ENCODE results near the gene MNT. TPM values are rescaled to one million over a fixed set of nuclear protein-coding genes. Genes with fewer than 3 reads are reported as not detected.

The MNT gene
- total and polyA plus RNA-seq, 9 of the 15 experiments (the other 6 are each of a cell fraction or from before 2014, with no cell fraction given): 0.18 to 23.8 (median 5.3) TPM

DNA sequence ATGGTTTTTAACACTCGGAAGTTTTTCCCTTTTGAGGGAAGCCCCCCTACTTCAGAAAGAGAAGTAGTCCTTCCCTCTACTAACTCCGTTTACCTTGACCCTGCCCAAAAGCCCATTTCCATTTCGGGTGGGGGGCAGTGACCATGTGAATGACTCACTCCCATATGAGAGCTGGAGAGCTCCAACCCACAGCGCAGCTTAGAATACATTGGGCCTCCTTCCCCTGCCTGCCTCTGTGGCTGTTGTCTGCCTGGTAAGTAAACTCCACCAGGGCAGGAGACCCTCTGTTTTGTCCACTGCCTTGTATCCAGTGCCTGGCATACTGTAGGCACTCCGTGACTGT is 62.6 kb downstream of the MNT start (continued):
- TF ChIP-seq FOSL1 (tag; conservative IDR thresholded peaks at IDR 0.05) (0 out of 2 replicates have a peak, but pooled peaks have one; percentile 48), CCAR2 (IDR thresholded peaks at IDR 0.05; ENCODE audit: low read depth, low read length) (no peak), BRF1 (IDR thresholded peaks at IDR 0.05; ENCODE audit: borderline replicate concordance, extremely low read depth, insufficient read length) (no peak), PHTF2 (CRISPR knock-in tag; IDR thresholded peaks at IDR 0.05) (no peak), POLR2AphosphoS5 (IDR thresholded peaks at IDR 0.05; ENCODE audit: control insufficient read depth, insufficient read depth, low read depth, low read length) (no peak), TARDBP (IDR thresholded peaks at IDR 0.05) (no peak), ZBTB7A (IDR thresholded peaks at IDR 0.05; ENCODE audit: borderline replicate concordance, control insufficient read depth, low read depth, low read length) (0 out of 2 replicates have a peak, but pooled peaks have one; percentile 5), RBM25 (IDR thresholded peaks at IDR 0.05; ENCODE audit: low read depth, low read length, severe bottlenecking) (no peak), NONO (IDR thresholded peaks at IDR 0.05; ENCODE audit: low read depth in 2 of 2, low read length in 1 of 2) (no peak), KAT8 (IDR thresholded peaks at IDR 0.05; ENCODE audit: low read depth) (no peak), JUND (IDR thresholded peaks at IDR 0.05; ENCODE audit: borderline replicate concordance, low read depth, low read length) (peak; percentile 68), JUND (tag; IDR thresholded peaks at IDR 0.05; ENCODE audit: borderline replicate concordance, low read depth, low read length) (no peak), POLR2AphosphoS2 (IDR thresholded peaks at IDR 0.05; ENCODE audit: low read length) (no peak), CSDE1 (IDR thresholded peaks at IDR 0.05) (no peak), HDAC3 (IDR thresholded peaks at IDR 0.05; ENCODE audit: borderline replicate concordance, partially characterized antibody) (no peak), DPF2 (IDR thresholded peaks at IDR 0.05) (peak; percentile 22; the same call in 1 of the 2 replicates), ZNF184 (CRISPR knock-in tag; IDR thresholded peaks at IDR 0.05) (no peak), NR1H2 (CRISPR knock-in tag; IDR thresholded peaks at IDR 0.05) (no peak)
- TF ChIP-seq, protein P1, sequence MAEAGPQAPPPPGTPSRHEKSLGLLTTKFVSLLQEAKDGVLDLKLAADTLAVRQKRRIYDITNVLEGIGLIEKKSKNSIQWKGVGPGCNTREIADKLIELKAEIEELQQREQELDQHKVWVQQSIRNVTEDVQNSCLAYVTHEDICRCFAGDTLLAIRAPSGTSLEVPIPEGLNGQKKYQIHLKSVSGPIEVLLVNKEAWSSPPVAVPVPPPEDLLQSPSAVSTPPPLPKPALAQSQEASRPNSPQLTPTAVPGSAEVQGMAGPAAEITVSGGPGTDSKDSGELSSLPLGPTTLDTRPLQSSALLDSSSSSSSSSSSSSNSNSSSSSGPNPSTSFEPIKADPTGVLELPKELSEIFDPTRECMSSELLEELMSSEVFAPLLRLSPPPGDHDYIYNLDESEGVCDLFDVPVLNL (CRISPR knock-in tag; IDR thresholded peaks at IDR 0.05; ENCODE audit: low read depth): no peak
- TF ChIP-seq, protein P2, sequence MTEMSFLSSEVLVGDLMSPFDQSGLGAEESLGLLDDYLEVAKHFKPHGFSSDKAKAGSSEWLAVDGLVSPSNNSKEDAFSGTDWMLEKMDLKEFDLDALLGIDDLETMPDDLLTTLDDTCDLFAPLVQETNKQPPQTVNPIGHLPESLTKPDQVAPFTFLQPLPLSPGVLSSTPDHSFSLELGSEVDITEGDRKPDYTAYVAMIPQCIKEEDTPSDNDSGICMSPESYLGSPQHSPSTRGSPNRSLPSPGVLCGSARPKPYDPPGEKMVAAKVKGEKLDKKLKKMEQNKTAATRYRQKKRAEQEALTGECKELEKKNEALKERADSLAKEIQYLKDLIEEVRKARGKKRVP (CRISPR knock-in tag; IDR thresholded peaks at IDR 0.05): no peak
- TF ChIP-seq, protein P3, sequence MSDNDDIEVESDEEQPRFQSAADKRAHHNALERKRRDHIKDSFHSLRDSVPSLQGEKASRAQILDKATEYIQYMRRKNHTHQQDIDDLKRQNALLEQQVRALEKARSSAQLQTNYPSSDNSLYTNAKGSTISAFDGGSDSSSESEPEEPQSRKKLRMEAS (CRISPR knock-in tag; IDR thresholded peaks at IDR 0.05): 0 out of 2 replicates have a peak, but pooled peaks have one; percentile 8

All from K562 (cell line).